Neural progenitor cell (in vitro differentiated cells): ENCODE results near the gene LMBRD2.

Source experiments
- EZH2 ChIP-seq: fragments of 200-600 bp; sonication (generic); IDR thresholded peaks from 2 replicates; pipeline ENCODE4 v1.6.1; 2017; ENCODE audit warnings: antibody characterized with exemption, mild to moderate bottlenecking, moderate library complexity
- TF ChIP-seq, protein P1 (sequence below): fragments of 200-600 bp; sonication (generic); IDR thresholded peaks from 2 replicates; pipeline ENCODE4 v1.5.1; 2017; ENCODE audit warnings: antibody characterized with exemption, mild to moderate bottlenecking

DNA sequence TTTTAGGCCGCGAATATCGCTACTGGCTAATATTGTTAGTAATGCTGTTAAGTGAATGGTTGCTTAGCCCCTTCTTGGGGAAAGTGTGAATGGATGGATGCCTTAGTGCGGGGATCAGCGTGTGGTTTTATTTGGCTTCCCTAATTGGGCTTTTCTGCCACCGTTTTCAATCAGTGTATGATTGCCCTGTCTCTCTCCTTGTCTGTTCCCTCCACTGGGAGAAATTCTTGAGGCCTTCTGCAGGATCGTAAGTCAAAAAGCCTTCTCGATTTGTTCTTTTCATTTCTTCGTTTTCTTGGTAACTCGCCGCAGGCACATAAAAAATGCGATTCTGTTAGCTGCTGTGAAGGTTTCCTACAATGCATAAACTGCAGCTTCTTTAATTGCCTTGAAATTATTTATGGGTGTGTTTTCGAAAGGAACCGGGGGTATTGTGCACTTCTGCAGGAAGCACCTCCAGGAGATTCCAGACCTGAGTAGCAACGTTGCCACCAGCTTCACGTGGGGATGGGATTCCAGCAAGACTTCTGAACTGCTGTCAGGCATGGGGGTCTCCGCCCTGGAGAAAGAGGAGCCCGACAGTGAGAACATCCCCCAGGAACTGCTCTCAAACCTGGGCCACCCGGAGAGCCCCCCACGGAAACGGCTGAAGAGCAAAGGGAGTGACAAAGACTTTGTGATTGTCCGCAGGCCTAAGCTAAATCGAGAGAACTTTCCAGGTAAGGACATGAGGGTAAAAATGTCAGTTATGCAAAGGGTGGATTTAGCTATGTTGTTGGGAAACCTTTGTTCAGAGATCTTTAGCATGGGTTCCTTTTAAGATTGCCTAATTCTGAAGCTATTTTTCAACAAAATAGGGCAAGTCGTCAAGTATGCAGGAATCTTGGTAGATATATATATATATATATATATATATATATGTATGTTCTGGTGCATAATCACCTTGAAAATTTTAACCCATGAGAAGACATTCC, 924 bp upstream of the LMBRD2 start:
- TF ChIP-seq, protein P1, sequence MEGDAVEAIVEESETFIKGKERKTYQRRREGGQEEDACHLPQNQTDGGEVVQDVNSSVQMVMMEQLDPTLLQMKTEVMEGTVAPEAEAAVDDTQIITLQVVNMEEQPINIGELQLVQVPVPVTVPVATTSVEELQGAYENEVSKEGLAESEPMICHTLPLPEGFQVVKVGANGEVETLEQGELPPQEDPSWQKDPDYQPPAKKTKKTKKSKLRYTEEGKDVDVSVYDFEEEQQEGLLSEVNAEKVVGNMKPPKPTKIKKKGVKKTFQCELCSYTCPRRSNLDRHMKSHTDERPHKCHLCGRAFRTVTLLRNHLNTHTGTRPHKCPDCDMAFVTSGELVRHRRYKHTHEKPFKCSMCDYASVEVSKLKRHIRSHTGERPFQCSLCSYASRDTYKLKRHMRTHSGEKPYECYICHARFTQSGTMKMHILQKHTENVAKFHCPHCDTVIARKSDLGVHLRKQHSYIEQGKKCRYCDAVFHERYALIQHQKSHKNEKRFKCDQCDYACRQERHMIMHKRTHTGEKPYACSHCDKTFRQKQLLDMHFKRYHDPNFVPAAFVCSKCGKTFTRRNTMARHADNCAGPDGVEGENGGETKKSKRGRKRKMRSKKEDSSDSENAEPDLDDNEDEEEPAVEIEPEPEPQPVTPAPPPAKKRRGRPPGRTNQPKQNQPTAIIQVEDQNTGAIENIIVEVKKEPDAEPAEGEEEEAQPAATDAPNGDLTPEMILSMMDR = no peak
- TF ChIP-seq EZH2 = no peak
